Mesendoderm (in vitro differentiated cells): ENCODE measurements around the gene PLXNB2. TPM values are rescaled to one million over a fixed set of nuclear protein-coding genes. Genes with fewer than 3 reads are reported as not detected.

Experiments
- DNase-seq: peaks from one replicate; pipeline ENCODE4 v3.0.0; 2013
- H2AK5ac ChIP-seq: 2 replicates; pipeline ENCODE4 v1.6.1; 2013; ENCODE audit warnings: low read length, inconsistent platforms
- H2BK120ac ChIP-seq: 2 replicates; pipeline ENCODE4 v1.6.1; 2013; ENCODE audit warnings: low read depth, mild to moderate bottlenecking, low read length, moderate library complexity, mixed read lengths
- H2BK15ac ChIP-seq: replicated peaks from 2 replicates; pipeline ENCODE4 v1.6.1; 2013; ENCODE audit warnings: low read depth, mild to moderate bottlenecking, moderate library complexity
- H2BK5ac ChIP-seq: 2 replicates; pipeline ENCODE4 v1.6.1; 2013; ENCODE audit warnings: low read length, inconsistent platforms
- H3K18ac ChIP-seq: 2 replicates; pipeline ENCODE4 v1.6.1; 2013; ENCODE audit warnings: mild to moderate bottlenecking, low read length, mixed read lengths
- H3K23ac ChIP-seq: one replicate; pipeline ENCODE4 v1.6.1; 2013; ENCODE audit warnings: low read length
- H3K27ac ChIP-seq: 2 replicates; pipeline ENCODE4 v1.5.1; 2013; ENCODE audit warnings: low read depth, mild to moderate bottlenecking, inconsistent platforms, low read length, moderate library complexity
- H3K27me3 ChIP-seq: 2 replicates; pipeline ENCODE4 v1.6.1; 2013; ENCODE audit warnings: low read length, control low read depth, mild to moderate bottlenecking, inconsistent platforms; ENCODE audit not compliant: insufficient read depth, poor library complexity
- H3K36me3 ChIP-seq: 2 replicates; pipeline ENCODE4 v1.6.1; 2013; ENCODE audit warnings: low read length, inconsistent platforms; ENCODE audit not compliant: control insufficient read depth, insufficient read depth
- H3K4ac ChIP-seq: one replicate; pipeline ENCODE4 v1.6.1; 2013; ENCODE audit warnings: low read depth, mild to moderate bottlenecking, low read length, moderate library complexity
- H3K4me1 ChIP-seq: 2 replicates; pipeline ENCODE4 v1.6.1; 2013; ENCODE audit warnings: low read depth, low read length, inconsistent platforms; ENCODE audit not compliant: control insufficient read depth
- H3K4me2 ChIP-seq: 2 replicates; pipeline ENCODE4 v1.6.1; 2013; ENCODE audit warnings: low read length
- H3K4me3 ChIP-seq: 2 replicates; pipeline ENCODE4 v1.5.1; 2013; ENCODE audit warnings: mild to moderate bottlenecking, low read length
- H3K56ac ChIP-seq: one replicate; pipeline ENCODE4 v1.6.1; 2013; ENCODE audit warnings: low read length
- H3K79me1 ChIP-seq: 2 replicates; pipeline ENCODE4 v1.6.1; 2013; ENCODE audit warnings: low read length, inconsistent platforms
- H3K79me2 ChIP-seq: 2 replicates; pipeline ENCODE4 v1.6.1; 2013; ENCODE audit warnings: mild to moderate bottlenecking, low read length; ENCODE audit not compliant: control insufficient read depth, insufficient read depth
- H3K9ac ChIP-seq: 2 replicates; pipeline ENCODE4 v1.6.1; 2013; ENCODE audit warnings: low read length, inconsistent platforms
- H4K5ac ChIP-seq: one replicate; pipeline ENCODE4 v1.6.1; 2013; ENCODE audit warnings: low read length
- H4K8ac ChIP-seq: one replicate; pipeline ENCODE4 v1.6.1; 2013; ENCODE audit warnings: low read depth, mild to moderate bottlenecking, control low read depth, low read length, moderate library complexity
- WGBS: extraction: QIAGEN DNeasy Blood & Tissue Kit; methylation state at CpG from one replicate; pipeline ENCODE4 v1.1.7; 2013; ENCODE audit warnings: low lambda C conversion rate, missing lambda C conversion rate; ENCODE audit not compliant: insufficient coverage; ENCODE audit errors: extremely low coverage; 5-methylcytosine and 5-hydroxymethylcytosine counted together
- polyA plus RNA-seq, 2 experiments: library from polyadenylated mRNA; stranded (reverse); fragments of 200-250 nt; gene quantifications; one replicate each; pipeline ENCODE4 v1.2.3, GENCODE V29; 2013

Gene PLXNB2, protein sequence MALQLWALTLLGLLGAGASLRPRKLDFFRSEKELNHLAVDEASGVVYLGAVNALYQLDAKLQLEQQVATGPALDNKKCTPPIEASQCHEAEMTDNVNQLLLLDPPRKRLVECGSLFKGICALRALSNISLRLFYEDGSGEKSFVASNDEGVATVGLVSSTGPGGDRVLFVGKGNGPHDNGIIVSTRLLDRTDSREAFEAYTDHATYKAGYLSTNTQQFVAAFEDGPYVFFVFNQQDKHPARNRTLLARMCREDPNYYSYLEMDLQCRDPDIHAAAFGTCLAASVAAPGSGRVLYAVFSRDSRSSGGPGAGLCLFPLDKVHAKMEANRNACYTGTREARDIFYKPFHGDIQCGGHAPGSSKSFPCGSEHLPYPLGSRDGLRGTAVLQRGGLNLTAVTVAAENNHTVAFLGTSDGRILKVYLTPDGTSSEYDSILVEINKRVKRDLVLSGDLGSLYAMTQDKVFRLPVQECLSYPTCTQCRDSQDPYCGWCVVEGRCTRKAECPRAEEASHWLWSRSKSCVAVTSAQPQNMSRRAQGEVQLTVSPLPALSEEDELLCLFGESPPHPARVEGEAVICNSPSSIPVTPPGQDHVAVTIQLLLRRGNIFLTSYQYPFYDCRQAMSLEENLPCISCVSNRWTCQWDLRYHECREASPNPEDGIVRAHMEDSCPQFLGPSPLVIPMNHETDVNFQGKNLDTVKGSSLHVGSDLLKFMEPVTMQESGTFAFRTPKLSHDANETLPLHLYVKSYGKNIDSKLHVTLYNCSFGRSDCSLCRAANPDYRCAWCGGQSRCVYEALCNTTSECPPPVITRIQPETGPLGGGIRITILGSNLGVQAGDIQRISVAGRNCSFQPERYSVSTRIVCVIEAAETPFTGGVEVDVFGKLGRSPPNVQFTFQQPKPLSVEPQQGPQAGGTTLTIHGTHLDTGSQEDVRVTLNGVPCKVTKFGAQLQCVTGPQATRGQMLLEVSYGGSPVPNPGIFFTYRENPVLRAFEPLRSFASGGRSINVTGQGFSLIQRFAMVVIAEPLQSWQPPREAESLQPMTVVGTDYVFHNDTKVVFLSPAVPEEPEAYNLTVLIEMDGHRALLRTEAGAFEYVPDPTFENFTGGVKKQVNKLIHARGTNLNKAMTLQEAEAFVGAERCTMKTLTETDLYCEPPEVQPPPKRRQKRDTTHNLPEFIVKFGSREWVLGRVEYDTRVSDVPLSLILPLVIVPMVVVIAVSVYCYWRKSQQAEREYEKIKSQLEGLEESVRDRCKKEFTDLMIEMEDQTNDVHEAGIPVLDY (N-terminal part only)
- polyA plus RNA-seq (2013, experiment 1 of 2) = 34.1 TPM
- polyA plus RNA-seq (2013, experiment 2 of 2) = 33.7 TPM

DNA sequence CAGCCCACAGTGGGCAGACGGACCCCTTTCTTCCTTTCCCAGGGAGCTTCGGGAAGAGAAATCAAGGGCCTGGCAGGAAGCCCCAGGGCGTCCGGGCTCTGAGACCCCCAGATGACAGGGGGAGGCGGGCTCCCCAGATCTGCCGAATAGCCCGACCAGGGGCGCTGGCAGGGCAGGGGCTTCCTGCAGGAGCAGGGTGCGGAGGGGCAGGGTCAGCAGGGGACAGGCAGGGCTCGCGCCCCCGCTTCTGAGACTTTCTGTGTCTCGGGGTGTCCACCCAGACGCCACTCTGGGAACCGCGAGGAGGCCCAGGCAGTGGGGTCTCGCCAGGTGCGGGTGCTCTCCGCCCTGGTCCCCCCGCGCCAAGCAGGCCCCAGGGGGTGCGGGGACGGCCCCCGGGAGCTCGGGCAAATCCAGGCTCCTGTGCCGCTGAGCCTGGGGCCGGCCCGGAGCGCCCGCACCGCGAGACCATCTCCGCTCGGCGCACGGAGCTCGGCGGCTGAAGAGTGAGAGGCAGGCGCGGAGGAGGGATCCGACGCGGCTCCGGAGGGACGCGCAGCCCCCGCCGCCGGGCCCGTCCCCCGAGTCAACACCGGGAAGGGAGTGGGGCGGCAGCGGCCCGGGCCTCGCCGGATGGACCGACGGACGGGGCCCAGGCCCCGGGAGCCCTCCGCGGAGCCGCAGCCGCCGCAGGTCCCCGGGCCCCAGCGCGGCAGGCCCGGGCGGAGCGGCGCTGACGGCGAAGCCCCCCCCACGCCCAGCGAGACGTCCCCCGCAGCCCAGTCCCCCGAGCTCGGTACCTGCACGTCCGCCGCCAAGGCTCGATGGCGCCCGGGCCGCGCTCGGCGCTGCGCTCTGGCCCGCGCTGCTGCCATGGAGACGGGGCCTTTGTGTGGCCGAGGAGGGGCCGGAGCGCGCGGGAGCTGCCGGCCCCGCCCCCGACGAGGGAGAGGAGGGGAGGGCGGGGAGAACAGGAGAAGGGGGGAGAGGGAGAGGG lies at the start of gene PLXNB2:
PLXNB2 (minus strand) TSS at position 894 of the 997 bp plus-strand sequence. CDS start 17,062 bp downstream, outside the sequence.
- peaks cover 3% of the 10 kb centered on the region for H3K79me1 ChIP-seq
- no peaks in the 10 kb centered on the region for H3K36me3 ChIP-seq
- H3K4ac ChIP-seq = peak within 1 kb of the TSS; percentile 39
- peak within 1 kb of the TSS; percentile 4 for H3K27ac ChIP-seq
- no peak within 1 kb of the TSS for H4K5ac ChIP-seq
- H2BK15ac ChIP-seq = no peak within 1 kb of the TSS
- peak within 1 kb of the TSS; percentile 46 for H3K4me3 ChIP-seq
- H3K23ac ChIP-seq = no peak within 1 kb of the TSS
- peak within 1 kb of the TSS; percentile 42 for H3K18ac ChIP-seq
- peak within 1 kb of the TSS; percentile 83 for H3K9ac ChIP-seq
- no peak within 1 kb of the TSS for H2BK120ac ChIP-seq
- H2AK5ac ChIP-seq = no peak within 1 kb of the TSS
- no CpG with 5 or more reads among the region's 105 CpGs for WGBS
- no peaks in the 10 kb centered on the region for H3K4me1 ChIP-seq
- peak within 1 kb of the TSS; percentile 85 for H3K56ac ChIP-seq
- H3K79me2 ChIP-seq = no peaks in the 10 kb centered on the region
- no peak within 1 kb of the TSS for H2BK5ac ChIP-seq
- peak within 1 kb of the TSS; percentile 76 for H3K4me2 ChIP-seq
- peak; percentile 88 for DNase-seq
- no peaks in the 10 kb centered on the region for H3K27me3 ChIP-seq
- no peak within 1 kb of the TSS for H4K8ac ChIP-seq

DNA sequence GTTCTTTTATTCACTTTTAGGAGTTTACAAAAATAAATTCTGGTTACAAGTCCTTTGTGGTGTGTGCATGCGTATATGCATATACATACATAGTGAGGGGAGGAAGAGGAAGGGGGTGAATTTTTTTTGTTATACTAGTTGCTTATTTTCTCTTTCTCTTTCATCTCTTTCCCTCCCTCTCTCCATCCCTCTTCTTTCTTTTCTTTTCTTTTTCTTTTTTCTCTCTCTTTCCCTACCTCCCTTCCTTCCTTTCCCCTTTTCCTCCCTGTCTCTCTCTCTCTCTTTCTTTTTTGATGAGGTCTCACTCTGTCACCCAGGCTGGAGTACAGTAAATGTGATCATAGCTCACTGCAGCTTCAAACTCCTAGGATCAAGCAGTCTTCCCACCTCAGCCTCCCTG lies 49.8 kb upstream of the PLXNB2 start:
- Histone ChIP-seq H3K18ac (no peak overlapping the region), H3K9ac (no peak overlapping the region), H4K5ac (no peak overlapping the region), H3K56ac (no peak overlapping the region), H3K4me1 (no peaks in the 10 kb centered on the region), H4K8ac (no peak overlapping the region), H3K4ac (no peak overlapping the region), H3K23ac (no peak overlapping the region), H3K27me3 (no peaks in the 10 kb centered on the region), H3K79me1 (peaks cover 15% of the 10 kb centered on the region), H3K4me2 (no peak overlapping the region), H2BK120ac (no peak overlapping the region), H2BK15ac (no peak overlapping the region), H3K27ac (no peak overlapping the region), H3K36me3 (no peaks in the 10 kb centered on the region), H3K79me2 (peaks cover 20% of the 10 kb centered on the region), H3K4me3 (no peak overlapping the region), H2BK5ac (no peak overlapping the region), H2AK5ac (no peak overlapping the region)
- DNase-seq = no peak
- no CpG with 5 or more reads among the region's 1 CpG for WGBS

DNA sequence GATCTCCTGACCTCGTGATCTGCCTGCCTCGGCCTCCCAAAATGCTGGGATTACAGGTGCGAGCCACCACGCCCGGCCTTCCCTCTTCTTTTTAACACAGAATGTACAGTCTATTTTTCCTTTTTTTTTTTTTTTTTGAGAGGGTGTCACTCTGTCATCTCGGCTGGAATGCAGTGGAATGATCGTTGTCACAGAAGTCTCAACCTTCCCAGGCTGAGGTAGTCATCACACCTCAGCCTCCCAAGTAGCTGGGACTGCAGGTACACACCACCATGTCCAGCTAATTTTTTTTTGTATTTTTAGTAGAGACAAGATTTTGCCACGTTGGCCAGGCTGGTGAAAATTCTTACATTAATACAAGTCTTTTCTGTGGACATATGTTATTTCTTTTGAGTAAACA lies 48.7 kb upstream of the PLXNB2 start:
- Histone ChIP-seq H3K27me3 (no peaks in the 10 kb centered on the region), H3K9ac (no peak overlapping the region), H3K4ac (no peak overlapping the region), H2AK5ac (no peak overlapping the region), H3K79me2 (peaks cover 11% of the 10 kb centered on the region), H2BK5ac (no peak overlapping the region), H3K36me3 (no peaks in the 10 kb centered on the region), H3K18ac (no peak overlapping the region), H3K27ac (no peak overlapping the region), H3K79me1 (peaks cover 9% of the 10 kb centered on the region), H4K5ac (no peak overlapping the region), H3K56ac (no peak overlapping the region), H3K23ac (no peak overlapping the region), H3K4me1 (no peaks in the 10 kb centered on the region), H2BK15ac (no peak overlapping the region), H2BK120ac (no peak overlapping the region), H4K8ac (no peak overlapping the region), H3K4me3 (no peak overlapping the region), H3K4me2 (no peak overlapping the region)
- WGBS = no CpG with 5 or more reads among the region's 8 CpGs
- no peak for DNase-seq

GRCh38 chr22:50348058-50348457 lies 40.6 kb upstream of the PLXNB2 start:
- no peak overlapping the region for H3K23ac ChIP-seq
- H3K4me3 ChIP-seq = no peak overlapping the region
- peaks cover 18% of the 10 kb centered on the region for H3K79me2 ChIP-seq
- H4K8ac ChIP-seq = no peak overlapping the region
- no peak overlapping the region for H3K4me2 ChIP-seq
- H3K18ac ChIP-seq = no peak overlapping the region
- no peak for DNase-seq
- H2BK5ac ChIP-seq = no peak overlapping the region
- no peaks in the 10 kb centered on the region for H3K4me1 ChIP-seq
- no peak overlapping the region for H4K5ac ChIP-seq
- H2BK120ac ChIP-seq = no peak overlapping the region
- H3K36me3 ChIP-seq = no peaks in the 10 kb centered on the region
- no peak overlapping the region for H2AK5ac ChIP-seq
- no peak overlapping the region for H3K9ac ChIP-seq
- H2BK15ac ChIP-seq = no peak overlapping the region
- H3K56ac ChIP-seq = no peak overlapping the region
- H3K27ac ChIP-seq = no peak overlapping the region
- H3K27me3 ChIP-seq = no peaks in the 10 kb centered on the region
- H3K4ac ChIP-seq = no peak overlapping the region
- WGBS = no CpG with 5 or more reads among the region's 2 CpGs
- H3K79me1 ChIP-seq = peaks cover 17% of the 10 kb centered on the region

GRCh38 chr22:50347157-50347556 lies 39.7 kb upstream of the PLXNB2 start:
- H3K27ac ChIP-seq = no peak overlapping the region
- H3K4me2 ChIP-seq = no peak overlapping the region
- no peak overlapping the region for H2AK5ac ChIP-seq
- H3K18ac ChIP-seq = no peak overlapping the region
- no peak overlapping the region for H4K8ac ChIP-seq
- H3K79me2 ChIP-seq = peaks cover 18% of the 10 kb centered on the region
- H3K36me3 ChIP-seq = no peaks in the 10 kb centered on the region
- no peak overlapping the region for H3K9ac ChIP-seq
- H2BK5ac ChIP-seq = no peak overlapping the region
- H3K4ac ChIP-seq = no peak overlapping the region
- 100% methylated on average over 4 of the region's 8 CpGs for WGBS
- no peaks in the 10 kb centered on the region for H3K4me1 ChIP-seq
- no peak overlapping the region for H4K5ac ChIP-seq
- no peak overlapping the region for H2BK15ac ChIP-seq
- H3K4me3 ChIP-seq = no peak overlapping the region
- no peaks in the 10 kb centered on the region for H3K27me3 ChIP-seq
- no peak overlapping the region for H2BK120ac ChIP-seq
- no peak overlapping the region for H3K56ac ChIP-seq
- H3K23ac ChIP-seq = no peak overlapping the region
- DNase-seq = no peak
- peaks cover 17% of the 10 kb centered on the region for H3K79me1 ChIP-seq
